ENCODE data around the gene TSPAN8.
"Not testable (repeated sequence)": the region's sequence is repeated elsewhere in the genome, so short reads cannot be mapped to it uniquely, and the experiment has no call there.

- TF ChIP-seq CTCF, POLR2A (IDR thresholded peaks at IDR 0.05): not testable (repeated sequence)
Observed at GRCh38 chr12:71113148-71113547, 44.7 kb downstream of the TSPAN8 start.

All from body of pancreas (tissue), 4 donors.